GDM1 (cell line): Measurements from ENCODE around the gene TRAPPC11.
"Not testable (repeated sequence)": the region's sequence is repeated elsewhere in the genome, so short reads cannot be mapped to it uniquely, and the experiment has no call there.

ENCODE experiments used
- DNase-seq: peaks from one replicate; lab custom pipeline; 2025; lab: John Stamatoyannopoulos, UW

The TRAPPC11 gene

GRCh38 chr4:183659029-183659871, at the start of gene TRAPPC11, which contains the start of gene RWDD4:
TRAPPC11 (plus strand) TSS chr4:183659293; CDS start chr4:183663868, 4,575 bp downstream.
RWDD4 (minus strand) TSS chr4:183659185; CDS start chr4:183658952, 233 bp downstream.
- peak; percentile 97 for DNase-seq

GRCh38 chr4:183610033-183610432, 49.1 kb upstream of the TRAPPC11 start:
- DNase-seq, result no peak

DNA sequence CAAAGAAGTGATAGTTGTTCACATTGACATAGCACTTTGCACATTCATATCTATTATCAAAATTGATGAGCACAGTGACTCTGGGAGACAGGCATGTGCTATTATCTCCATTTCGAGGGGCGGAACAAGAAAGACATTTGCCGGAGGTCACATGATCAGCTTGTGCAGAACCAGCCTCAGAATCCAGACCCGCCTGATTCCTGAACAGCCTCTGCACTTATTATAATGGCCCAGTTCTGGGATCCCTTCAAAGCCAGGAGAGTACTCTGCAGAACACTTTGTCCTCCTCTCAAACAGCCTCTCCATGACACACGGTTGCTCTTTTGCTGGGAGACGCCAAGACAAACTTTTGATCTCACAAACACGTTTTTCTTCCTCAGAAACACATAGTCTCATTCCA, 48.5 kb upstream of the TRAPPC11 start:
- no peak for DNase-seq

- DNase-seq, result no peak
Observed at GRCh38 chr4:183611210-183611830, 47.8 kb upstream of the TRAPPC11 start.

- no peak for DNase-seq
Observed at GRCh38 chr4:183612329-183613250, 46.5 kb upstream of the TRAPPC11 start.

DNA sequence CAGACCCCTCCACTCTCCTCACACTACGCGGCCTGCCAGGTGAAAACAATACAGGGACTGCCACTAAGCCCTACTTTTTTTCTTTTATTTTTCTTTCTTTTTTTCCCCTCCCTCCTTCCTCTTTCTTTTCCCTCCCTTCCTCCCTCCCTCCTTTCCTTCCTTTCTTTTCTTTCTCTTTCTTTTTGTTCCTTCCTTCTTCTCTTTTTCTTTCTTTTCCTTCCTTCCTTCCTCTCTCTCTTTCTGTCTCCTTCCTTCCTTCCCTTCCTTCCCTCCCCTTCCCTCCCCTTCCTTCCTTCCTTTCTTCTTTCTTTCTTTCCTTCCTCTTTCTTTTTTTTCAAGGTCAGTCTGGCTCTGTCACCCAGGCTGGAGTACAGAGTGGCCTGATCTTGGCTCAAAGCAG, 42.0 kb upstream of the TRAPPC11 start:
- DNase-seq, result no peak

GRCh38 chr4:183618681-183619080, 40.4 kb upstream of the TRAPPC11 start:
- no peak for DNase-seq

- no peak for DNase-seq
Observed at GRCh38 chr4:183620421-183620820, 38.7 kb upstream of the TRAPPC11 start.

DNA sequence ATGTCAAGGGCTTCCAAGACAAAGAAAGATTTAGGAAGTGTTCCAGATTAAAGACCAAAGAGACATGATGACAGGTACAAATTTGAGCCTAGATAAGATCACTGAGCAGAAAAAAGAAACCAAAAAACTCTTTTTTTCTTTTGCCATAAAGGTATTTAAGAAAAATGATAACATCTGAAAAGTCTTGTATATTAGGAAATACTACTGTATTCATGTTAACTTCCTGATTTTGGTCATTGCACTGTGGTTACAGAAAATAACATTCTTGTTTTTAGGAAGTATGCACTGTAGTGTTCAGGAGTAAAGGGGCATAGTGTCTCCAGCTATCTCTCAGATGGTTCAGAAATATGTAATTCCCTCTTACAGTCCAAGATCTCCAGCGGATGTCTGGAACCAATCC, 37.2 kb upstream of the TRAPPC11 start:
- no peak for DNase-seq

DNA sequence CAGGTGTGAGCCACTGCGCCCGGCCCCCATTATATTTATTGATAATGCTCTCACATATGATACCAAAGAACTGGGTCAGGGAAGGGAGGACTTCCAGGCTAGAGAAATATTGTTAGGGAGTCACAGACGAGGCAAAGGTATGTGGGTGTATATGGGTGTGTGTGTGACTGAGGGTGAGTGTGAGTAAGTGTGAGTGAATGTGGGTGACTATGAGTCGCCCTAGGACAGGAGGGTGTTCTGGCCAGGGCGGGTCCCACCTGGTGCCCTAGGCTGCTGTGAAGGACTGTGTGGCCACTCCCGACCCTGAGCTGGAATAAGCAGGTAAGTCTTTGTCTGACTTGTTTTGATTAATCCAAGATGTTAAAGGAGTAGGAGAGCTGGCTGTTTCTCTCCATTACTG, 34.5 kb upstream of the TRAPPC11 start:
- no peak for DNase-seq

DNA sequence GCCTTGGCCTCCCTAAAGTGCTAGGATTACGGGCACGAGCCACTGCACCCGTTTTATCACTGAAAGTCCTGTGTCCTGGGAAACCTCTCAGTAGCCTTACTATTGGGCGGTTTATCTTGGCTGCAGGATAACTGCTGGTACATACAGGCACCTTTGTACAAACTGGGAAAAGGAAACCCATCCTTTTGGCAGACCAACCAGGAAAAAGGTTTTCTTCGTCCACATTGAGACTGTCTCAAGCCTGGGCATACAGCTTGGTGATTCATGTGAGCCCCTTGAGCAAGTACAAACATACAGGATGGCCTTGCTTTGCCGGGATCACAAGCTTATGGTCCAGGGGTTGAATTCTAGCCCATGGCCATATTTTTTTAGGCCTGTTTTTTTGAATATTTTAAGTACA, 32.9 kb upstream of the TRAPPC11 start:
- DNase-seq, result no peak

- DNase-seq, result not testable (repeated sequence)
Observed at GRCh38 chr4:183627286-183627685, 31.8 kb upstream of the TRAPPC11 start.

- no peak for DNase-seq
Observed at GRCh38 chr4:183627979-183628588, 31.0 kb upstream of the TRAPPC11 start.

GRCh38 chr4:183631577-183632198, 27.4 kb upstream of the TRAPPC11 start:
- DNase-seq, result no peak

DNA sequence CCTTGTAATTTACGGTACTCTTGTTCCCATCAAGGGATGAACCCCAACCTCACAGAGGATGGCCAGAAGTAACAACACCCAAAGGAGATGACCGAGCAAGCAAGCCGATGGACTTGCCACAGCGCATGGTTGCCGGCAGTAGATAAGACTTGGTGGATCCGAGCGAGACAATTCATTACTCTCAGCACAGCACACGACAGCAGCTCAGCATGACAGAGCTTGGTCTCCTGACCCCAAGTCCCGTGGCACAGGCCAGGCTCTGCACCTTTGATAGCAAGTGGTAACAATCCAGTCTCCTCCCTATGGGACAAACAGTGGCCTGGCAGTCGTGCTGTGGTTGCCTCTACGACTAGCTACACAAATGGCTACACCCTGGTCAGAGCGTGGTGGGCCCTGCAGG, 26.4 kb upstream of the TRAPPC11 start:
- DNase-seq, result no peak

GRCh38 chr4:183633476-183634400, 25.4 kb upstream of the TRAPPC11 start:
- no peak for DNase-seq

DNA sequence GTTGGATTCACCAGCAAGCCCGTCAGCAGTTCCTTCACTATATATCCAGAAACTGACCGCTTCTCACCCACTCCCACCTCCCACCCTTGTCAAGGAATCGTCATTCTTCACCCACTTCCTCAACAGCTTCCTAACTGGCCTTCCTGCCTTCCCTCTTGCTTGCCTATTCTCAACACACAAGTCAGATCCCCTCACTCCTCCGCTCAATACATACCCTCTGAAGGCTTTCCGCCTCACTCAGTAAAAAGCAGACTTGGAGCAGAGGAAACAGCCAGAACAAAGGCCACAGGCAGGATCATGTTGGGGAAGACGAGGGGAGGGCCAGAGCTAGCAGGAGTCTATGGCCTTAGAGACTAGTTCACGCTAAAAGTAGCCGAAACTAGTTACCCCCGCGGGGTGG, 23.8 kb upstream of the TRAPPC11 start:
- DNase-seq, result no peak

- no peak for DNase-seq
Observed at GRCh38 chr4:183635741-183636140, 23.4 kb upstream of the TRAPPC11 start.

DNA sequence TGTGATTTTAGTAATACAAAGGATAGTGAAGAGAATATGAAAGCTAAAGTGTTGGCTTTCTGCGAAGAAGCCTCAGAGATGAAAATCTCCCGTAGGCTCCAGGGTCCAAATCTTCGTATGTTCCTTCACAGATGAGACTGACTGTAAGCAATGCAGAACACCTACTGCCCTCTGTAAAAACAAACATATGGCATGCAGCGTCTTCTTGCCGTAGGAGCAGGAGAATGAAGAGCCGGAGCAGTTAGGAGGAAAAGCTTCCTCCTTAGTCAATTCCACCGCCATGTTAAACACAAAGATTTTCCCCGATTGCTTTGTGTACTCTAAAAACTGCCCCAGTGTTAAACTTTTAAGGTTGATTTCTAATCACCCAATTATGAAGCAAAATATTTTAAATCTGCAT, 22.6 kb upstream of the TRAPPC11 start:
- no peak for DNase-seq

DNA sequence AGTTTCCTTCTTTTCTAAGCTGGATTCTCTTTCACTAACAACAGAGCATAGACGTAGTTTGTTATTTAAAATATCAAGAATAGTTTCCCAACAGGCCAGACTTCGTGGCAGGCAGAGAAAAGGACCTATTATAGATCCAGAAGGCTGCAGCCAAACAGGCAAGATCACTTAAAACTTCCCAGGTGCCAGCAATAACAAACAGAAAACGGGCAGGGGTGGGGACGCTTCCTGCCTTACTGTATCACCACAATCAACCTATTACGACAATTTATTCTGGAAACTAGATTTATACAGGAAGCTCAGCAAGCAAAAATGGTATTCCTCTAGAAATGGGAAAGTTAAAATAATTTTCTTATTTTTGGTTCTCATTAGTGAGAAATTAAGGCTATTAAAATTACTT, 22.2 kb upstream of the TRAPPC11 start:
- no peak for DNase-seq
